Mesothelial cell of epicardium (in vitro differentiated cells): ENCODE measurements around the gene CEP128. TPM values are rescaled to one million over a fixed set of nuclear protein-coding genes. Genes with fewer than 3 reads are reported as not detected.

Source experiments
- DNase-seq, 2 experiments: peaks; one replicate each; pipeline ENCODE4 v3.0.0; 2021; ENCODE audit warnings: low spot score in 2 of 2; ENCODE audit not compliant: unreplicated experiment in 2 of 2
- H3K27ac Mint-ChIP-seq: 2 replicates; pipeline ENCODE4 v1.8.0; 2021; ENCODE audit warnings: mixed read lengths
- H3K27me3 Mint-ChIP-seq: 2 replicates; pipeline ENCODE4 v1.8.0; 2021; ENCODE audit warnings: low read depth, mixed read lengths
- H3K36me3 Mint-ChIP-seq: 2 replicates; pipeline ENCODE4 v1.8.0; 2021; ENCODE audit warnings: mixed read lengths
- H3K4me1 Mint-ChIP-seq: 2 replicates; pipeline ENCODE4 v1.8.0; 2021; ENCODE audit warnings: mixed read lengths
- H3K4me3 Mint-ChIP-seq: 2 replicates; pipeline ENCODE4 v1.8.0; 2021; ENCODE audit warnings: mild to moderate bottlenecking, moderate library complexity, mixed read lengths
- H3K9me3 Mint-ChIP-seq: 2 replicates; pipeline ENCODE4 v1.8.0; 2021; ENCODE audit warnings: mixed read lengths
- CTCF ChIP-seq: fragments of 200-600 bp; sonication (generic); IDR thresholded peaks from one replicate; pipeline ENCODE4 v1.5.0; 2021; ENCODE audit warnings: antibody characterized with exemption; ENCODE audit not compliant: unreplicated experiment
- total RNA-seq: library from RNA; stranded (reverse); gene quantifications from 3 replicates; pipeline ENCODE4 v1.2.1, GENCODE V29; 2021

The CEP128 gene
- 14.8 to 15.7 TPM (median 15.3 TPM) in 3 replicates for total RNA-seq

- no peak for TF ChIP-seq CTCF
These were observed at the start of gene CEP128 for GRCh38 chr14:80941241-80942185. CEP128 (minus strand) TSS chr14:80941738.

GRCh38 chr14:80988735-80989429, 47.3 kb upstream of the CEP128 start:
- H3K27ac Mint-ChIP-seq: no peak overlapping the region
- peaks cover 19% of the 10 kb centered on the region for H3K27me3 Mint-ChIP-seq
- TF ChIP-seq CTCF: no peak
- H3K4me1 Mint-ChIP-seq: no peaks in the 10 kb centered on the region
- H3K36me3 Mint-ChIP-seq: no peaks in the 10 kb centered on the region
- DNase-seq: no peak
- H3K4me3 Mint-ChIP-seq: no peak overlapping the region
- H3K9me3 Mint-ChIP-seq: no peaks in the 10 kb centered on the region

More at GRCh38 chr14:80941241-80942185, at the start of gene CEP128:
- Mint-ChIP-seq H3K4me1 (peaks cover 13% of the 10 kb centered on the region), H3K9me3 (no peaks in the 10 kb centered on the region), H3K27ac (peak within 1 kb of the TSS; percentile 88), H3K4me3 (peak within 1 kb of the TSS; percentile 91), H3K36me3 (no peaks in the 10 kb centered on the region), H3K27me3 (peaks cover 6% of the 10 kb centered on the region)
- peak; percentile 81 to 90 for DNase-seq

GRCh38 chr14:80988192-80988591, 46.7 kb upstream of the CEP128 start:
- no peak for TF ChIP-seq CTCF
- Mint-ChIP-seq H3K4me3 (no peak overlapping the region), H3K27ac (no peak overlapping the region), H3K36me3 (no peaks in the 10 kb centered on the region), H3K4me1 (no peaks in the 10 kb centered on the region), H3K27me3 (peaks cover 18% of the 10 kb centered on the region), H3K9me3 (no peaks in the 10 kb centered on the region)
- no peak for DNase-seq

GRCh38 chr14:80987235-80988032, 45.9 kb upstream of the CEP128 start:
- Mint-ChIP-seq H3K36me3 (no peaks in the 10 kb centered on the region), H3K27ac (no peak overlapping the region), H3K4me3 (no peak overlapping the region), H3K4me1 (no peaks in the 10 kb centered on the region), H3K27me3 (peaks cover 14% of the 10 kb centered on the region), H3K9me3 (no peaks in the 10 kb centered on the region)
- TF ChIP-seq CTCF: peak; percentile 82
- peak; percentile 28 to 61 for DNase-seq

GRCh38 chr14:80982711-80983110, 41.2 kb upstream of the CEP128 start:
- no peaks in the 10 kb centered on the region for H3K9me3 Mint-ChIP-seq
- H3K36me3 Mint-ChIP-seq: no peaks in the 10 kb centered on the region
- H3K27ac Mint-ChIP-seq: no peak overlapping the region
- no peaks in the 10 kb centered on the region for H3K4me1 Mint-ChIP-seq
- peaks cover 7% of the 10 kb centered on the region for H3K27me3 Mint-ChIP-seq
- DNase-seq: no peak
- H3K4me3 Mint-ChIP-seq: no peak overlapping the region
- no peak for TF ChIP-seq CTCF
